ENCODE results near the gene EFR3B. TPM values are rescaled to one million over a fixed set of nuclear protein-coding genes. Genes with fewer than 3 reads are reported as not detected.

EFR3B gene
- total and polyA plus RNA-seq, 2 of the 13 experiments (the other 11 are each of a cell fraction or from before 2014, with no cell fraction given), result 0.42 TPM

GRCh38 chr2:25036221-25036559, 5.7 kb upstream of the EFR3B start (continued):
- TF ChIP-seq ZBTB33 (CRISPR knock-in tag; IDR thresholded peaks at IDR 0.05), result no peak

GRCh38 chr2:25039126-25039525, 2.8 kb upstream of the EFR3B start:
- Histone ChIP-seq H3K36me3 (replicated peaks in 1 of 2; ENCODE audit: control insufficient read depth in 1 of 2, insufficient read depth in 2 of 2, low read length in 2 of 2) (no peaks in the 10 kb centered on the region), H3K27ac (ENCODE audit: extremely low read length, insufficient read depth, low read length) (no peak overlapping the region), H4K20me1 (ENCODE audit: insufficient read depth, low read length) (no peaks in the 10 kb centered on the region), H3K9ac (ENCODE audit: insufficient read depth, low read depth, low read length) (no peak overlapping the region), H3K4me2 (ENCODE audit: low read depth, low read length) (no peak overlapping the region), H2AFZ (ENCODE audit: low read length) (no peak overlapping the region), H3K9me3 (ENCODE audit: low read length) (no peaks in the 10 kb centered on the region), H3K27me3 (ENCODE audit: control insufficient read depth in 1 of 2, insufficient read depth in 2 of 2, low read length in 2 of 2) (peaks cover 0 to 61% of the 10 kb centered on the region in 2 experiments; a peak in 3 of 5 replicates), H3K4me3 (replicated peaks in 1 of 3; ENCODE audit: insufficient read depth in 1 of 3, low read depth in 2 of 3, low read length in 3 of 3) (no peak overlapping the region), H3K4me1 (ENCODE audit: insufficient read depth, low read length) (peaks cover 21% of the 10 kb centered on the region), H3K79me2 (ENCODE audit: insufficient read depth, low read length) (no peaks in the 10 kb centered on the region)
- intact Hi-C loops (cut with micrococcal nuclease; ENCODE audit: unreplicated experiment) (no loop called here), in situ Hi-C loops (cut with HindIII; ENCODE audit: extremely low pct_ligation_motif_present, low pct_unique_long_range_greater_than_20kb) (no loop called here)
- DNase-seq (ENCODE audit: low spot score) (no peak), FAIRE-seq (no peak), ATAC-seq (no peak)
- WGBS (ENCODE audit: low lambda C conversion rate), result 34% methylated on average over 4 of the region's 4 CpGs
- BruUV-seq (replicated peaks), result no TSS peak
- CTCF ChIA-PET (ENCODE audit: low intra/inter-chr PET ratio, low total read pairs), result no interaction called here
- TF ChIP-seq UBTF (CRISPR knock-in tag; IDR thresholded peaks at IDR 0.05), result no peak
- TF ChIP-seq RNF2 (conservative IDR thresholded peaks at IDR 0.05; ENCODE audit: low read depth), result no peak
- TF ChIP-seq ZC3H4 (CRISPR knock-in tag; IDR thresholded peaks at IDR 0.05; ENCODE audit: borderline replicate concordance), result no peak
- TF ChIP-seq ZNF790 (CRISPR knock-in tag; IDR thresholded peaks at IDR 0.05; ENCODE audit: borderline replicate concordance), result no peak
- no peak for TF ChIP-seq CREBL2 (CRISPR knock-in tag; IDR thresholded peaks at IDR 0.05; ENCODE audit: borderline replicate concordance)
- no peak for TF ChIP-seq E2F5 (CRISPR knock-in tag; conservative IDR thresholded peaks at IDR 0.05)
- POLR2A ChIA-PET, result no interaction called here
